Fibroblast of pulmonary artery (primary cell): Measurements from ENCODE around the gene TTLL5.

Experiments
- DNase-seq: peaks from one replicate; pipeline ENCODE4 v3.0.0-alpha.2; 2010; ENCODE audit warnings: low read depth
- H3K4me3 ChIP-seq: replicated peaks from 2 replicates; pipeline ENCODE4 v1.5.1; 2011; ENCODE audit warnings: low read depth, mild to moderate bottlenecking, control low read depth, low read length, moderate library complexity
- TF ChIP-seq, protein P1 (sequence below): IDR thresholded peaks from 2 replicates; pipeline ENCODE4 v1.5.1; 2011; ENCODE audit warnings: mild to moderate bottlenecking, control low read depth, low read length, inconsistent platforms; ENCODE audit errors: missing control alignments

Gene TTLL5

DNA sequence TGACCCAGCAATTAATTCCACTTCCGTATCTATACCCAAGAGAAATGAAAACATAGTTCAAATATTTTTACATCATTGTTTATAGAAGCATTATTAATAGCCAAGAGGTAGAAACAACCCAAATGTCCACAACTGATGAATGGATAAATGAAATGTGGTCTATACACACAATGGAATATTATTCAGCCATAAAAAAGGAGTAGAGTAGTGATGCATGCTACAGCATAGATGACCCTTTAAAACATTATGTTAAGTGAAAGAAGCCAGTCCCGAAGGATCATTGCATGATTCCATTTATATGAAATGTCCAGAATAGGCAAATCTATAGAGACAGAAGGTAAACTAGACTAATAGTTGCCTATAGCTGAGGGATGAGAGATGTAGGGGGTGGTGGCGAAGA lies 291.4 kb downstream of the TTLL5 start:
- H3K4me3 ChIP-seq: no peak overlapping the region
- no peak for DNase-seq
- TF ChIP-seq, protein P1, sequence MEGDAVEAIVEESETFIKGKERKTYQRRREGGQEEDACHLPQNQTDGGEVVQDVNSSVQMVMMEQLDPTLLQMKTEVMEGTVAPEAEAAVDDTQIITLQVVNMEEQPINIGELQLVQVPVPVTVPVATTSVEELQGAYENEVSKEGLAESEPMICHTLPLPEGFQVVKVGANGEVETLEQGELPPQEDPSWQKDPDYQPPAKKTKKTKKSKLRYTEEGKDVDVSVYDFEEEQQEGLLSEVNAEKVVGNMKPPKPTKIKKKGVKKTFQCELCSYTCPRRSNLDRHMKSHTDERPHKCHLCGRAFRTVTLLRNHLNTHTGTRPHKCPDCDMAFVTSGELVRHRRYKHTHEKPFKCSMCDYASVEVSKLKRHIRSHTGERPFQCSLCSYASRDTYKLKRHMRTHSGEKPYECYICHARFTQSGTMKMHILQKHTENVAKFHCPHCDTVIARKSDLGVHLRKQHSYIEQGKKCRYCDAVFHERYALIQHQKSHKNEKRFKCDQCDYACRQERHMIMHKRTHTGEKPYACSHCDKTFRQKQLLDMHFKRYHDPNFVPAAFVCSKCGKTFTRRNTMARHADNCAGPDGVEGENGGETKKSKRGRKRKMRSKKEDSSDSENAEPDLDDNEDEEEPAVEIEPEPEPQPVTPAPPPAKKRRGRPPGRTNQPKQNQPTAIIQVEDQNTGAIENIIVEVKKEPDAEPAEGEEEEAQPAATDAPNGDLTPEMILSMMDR: no peak

GRCh38 chr14:75959031-75959430 lies 298.0 kb downstream of the TTLL5 start:
- TF ChIP-seq, protein P1: no peak
- H3K4me3 ChIP-seq: no peak overlapping the region
- DNase-seq: no peak

DNA sequence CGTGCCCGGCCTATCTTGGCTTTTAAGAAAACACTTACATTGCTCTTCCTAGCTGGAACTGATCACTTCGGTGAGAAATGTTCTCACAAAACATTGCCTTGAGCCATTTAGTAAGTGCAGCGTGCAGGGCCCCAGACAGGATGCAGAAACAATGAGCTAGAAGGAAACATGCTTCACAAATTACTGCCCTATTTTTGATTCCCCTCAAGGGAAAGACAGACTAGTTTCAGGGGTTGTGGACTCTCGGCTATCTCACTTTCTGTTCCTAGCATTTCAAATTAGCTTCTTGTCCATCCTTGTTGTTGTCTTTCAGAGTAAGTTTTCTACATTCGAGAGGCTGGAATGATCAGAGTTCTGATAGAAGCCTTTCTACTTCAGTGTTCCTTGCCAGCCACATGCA lies 299.2 kb downstream of the TTLL5 start:
- DNase-seq: no peak
- TF ChIP-seq, protein P1: no peak
- H3K4me3 ChIP-seq: no peak overlapping the region

GRCh38 chr14:75961662-75962061 lies 300.6 kb downstream of the TTLL5 start:
- DNase-seq: no peak
- TF ChIP-seq, protein P1: no peak
- H3K4me3 ChIP-seq: no peak overlapping the region

DNA sequence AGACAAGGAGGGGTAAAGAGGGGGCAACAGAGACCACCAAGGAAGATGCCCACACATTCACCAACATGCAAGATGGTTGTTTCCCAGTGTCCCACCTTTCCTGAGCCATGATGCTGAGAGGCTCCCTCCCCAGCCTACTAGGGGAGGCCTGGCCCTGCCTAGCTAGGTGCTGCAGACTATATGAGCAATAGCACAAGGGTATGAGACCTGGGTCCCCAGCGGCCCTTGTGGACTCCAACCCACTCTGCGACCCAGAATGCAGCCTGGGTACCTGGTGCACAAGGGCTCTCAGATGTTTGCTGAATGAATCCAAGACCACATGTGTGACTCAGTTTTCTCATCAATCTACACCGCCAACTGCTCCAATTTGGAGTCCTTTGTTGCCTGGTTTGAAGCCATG lies 306.8 kb downstream of the TTLL5 start:
- TF ChIP-seq, protein P1: no peak
- H3K4me3 ChIP-seq: no peak overlapping the region
- DNase-seq: no peak

DNA sequence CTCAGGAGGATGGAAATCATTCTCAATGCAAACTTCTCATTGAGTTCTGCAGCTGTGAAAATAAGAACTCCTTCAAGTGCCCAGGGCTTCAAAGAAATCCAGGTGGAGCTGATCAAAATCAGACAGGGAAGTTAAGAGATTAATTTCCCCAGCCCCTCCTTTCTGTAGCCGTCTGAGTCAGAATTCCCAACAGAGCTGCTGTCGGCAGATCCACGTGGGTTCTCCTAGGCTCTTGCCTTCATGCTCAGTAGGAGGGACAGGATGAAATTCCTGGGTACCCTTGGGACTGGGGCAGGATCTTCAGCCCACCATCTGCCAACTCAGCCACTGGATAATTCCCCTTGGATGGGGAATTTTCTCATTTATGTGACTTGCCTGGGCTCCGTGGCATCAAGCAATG lies 307.4 kb downstream of the TTLL5 start:
- H3K4me3 ChIP-seq: no peak overlapping the region

DNA sequence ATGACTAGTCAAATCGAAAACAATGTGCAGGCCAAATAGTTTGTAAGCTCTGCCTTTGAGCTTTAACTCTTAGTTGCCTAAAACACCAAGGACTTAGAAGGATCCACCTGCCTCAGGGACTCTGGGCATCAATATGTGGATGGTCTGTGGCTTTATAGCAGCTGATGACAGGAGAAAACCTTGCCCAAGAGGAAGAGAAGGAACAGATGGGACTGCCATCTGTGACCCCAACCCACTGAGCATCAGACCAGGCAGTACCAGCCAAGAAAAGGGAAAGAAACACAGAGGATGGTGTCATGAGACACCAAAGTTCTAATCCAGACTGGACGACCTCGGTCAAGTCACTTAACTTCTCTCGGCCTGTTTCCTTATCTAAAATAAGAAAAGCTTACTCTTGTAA lies 308.1 kb downstream of the TTLL5 start:
- TF ChIP-seq, protein P1: no peak
- no peak for DNase-seq
- no peak overlapping the region for H3K4me3 ChIP-seq

More for the DNA sequence above, 307.4 kb downstream of the TTLL5 start:
- TF ChIP-seq, protein P1: no peak
- peak; percentile 48 for DNase-seq
